H9 (cell line): ENCODE measurements around the gene CD48. TPM values are rescaled to one million over a fixed set of nuclear protein-coding genes. Genes with fewer than 3 reads are reported as not detected.

Source experiments
- DNase-seq: peaks from one replicate; pipeline ENCODE4 v3.0.0-alpha.2; 2017
- H2AFZ ChIP-seq: one replicate; pipeline ENCODE4 v1.6.1; 2013; ENCODE audit warnings: mild to moderate bottlenecking, low read length, control low read depth, moderate library complexity
- H2AK5ac ChIP-seq: 2 replicates; pipeline ENCODE4 v1.6.1; 2013; ENCODE audit warnings: low read length, control low read depth, mixed read lengths; ENCODE audit not compliant: insufficient read length
- H2BK120ac ChIP-seq: one replicate; pipeline ENCODE4 v1.6.1; 2013; ENCODE audit warnings: low read depth, mild to moderate bottlenecking, low read length, control low read depth, inconsistent platforms; ENCODE audit not compliant: poor library complexity, severe bottlenecking
- H2BK12ac ChIP-seq: 2 replicates; pipeline ENCODE4 v1.6.1; 2013; ENCODE audit warnings: low read length, control low read depth, mixed read lengths, low read depth; ENCODE audit not compliant: insufficient read length
- H2BK15ac ChIP-seq: 2 replicates; pipeline ENCODE4 v1.6.1; 2013; ENCODE audit warnings: low read depth, low read length, control low read depth
- H2BK20ac ChIP-seq: one replicate; pipeline ENCODE4 v1.6.1; 2013; ENCODE audit warnings: low read depth, mild to moderate bottlenecking, low read length, control low read depth, inconsistent platforms; ENCODE audit not compliant: poor library complexity, severe bottlenecking
- H2BK5ac ChIP-seq: 2 replicates; pipeline ENCODE4 v1.6.1; 2013; ENCODE audit warnings: low read length, control low read depth, mixed read lengths; ENCODE audit not compliant: insufficient read length
- H3K14ac ChIP-seq: 2 replicates; pipeline ENCODE4 v1.6.1; 2013; ENCODE audit warnings: low read length, control low read depth; ENCODE audit not compliant: insufficient read depth
- H3K18ac ChIP-seq: 2 replicates; pipeline ENCODE4 v1.6.1; 2013; ENCODE audit warnings: low read depth, mild to moderate bottlenecking, mixed read lengths, low read length, control low read depth; ENCODE audit not compliant: insufficient read length
- H3K23ac ChIP-seq: 2 replicates; pipeline ENCODE4 v1.6.1; 2013; ENCODE audit warnings: low read length, control low read depth, mixed read lengths, low read depth; ENCODE audit not compliant: insufficient read length
- H3K23me2 ChIP-seq: 2 replicates; pipeline ENCODE4 v1.6.1; 2013; ENCODE audit warnings: low read depth, mild to moderate bottlenecking, mixed read lengths, low read length, control low read depth; ENCODE audit not compliant: insufficient read length, poor library complexity, severe bottlenecking
- H3K27ac ChIP-seq: 2 replicates; pipeline ENCODE4 v1.5.1; 2013; ENCODE audit warnings: low read length, control low read depth, mixed read lengths, low read depth; ENCODE audit not compliant: insufficient read length
- H3K27me3 ChIP-seq: 2 replicates; pipeline ENCODE4 v1.6.1; 2013; ENCODE audit warnings: low read length, control low read depth, inconsistent platforms; ENCODE audit not compliant: insufficient read depth
- H3K4ac ChIP-seq: 2 replicates; pipeline ENCODE4 v1.6.1; 2013; ENCODE audit warnings: low read depth, mild to moderate bottlenecking, control low read depth, inconsistent platforms, low read length, moderate library complexity
- H3K4me1 ChIP-seq: 2 replicates; pipeline ENCODE4 v1.6.1; 2013; ENCODE audit warnings: low read length, control low read depth, inconsistent platforms; ENCODE audit not compliant: insufficient read depth
- H3K4me2 ChIP-seq: 2 replicates; pipeline ENCODE4 v1.6.1; 2013; ENCODE audit warnings: low read length, control low read depth, mixed read lengths; ENCODE audit not compliant: insufficient read length, insufficient read depth
- H3K56ac ChIP-seq: 2 replicates; pipeline ENCODE4 v1.6.1; 2013; ENCODE audit warnings: low read depth, mild to moderate bottlenecking, mixed read lengths, low read length, control low read depth; ENCODE audit not compliant: insufficient read length
- H3K79me1 ChIP-seq: 2 replicates; pipeline ENCODE4 v1.6.1; 2013; ENCODE audit warnings: low read depth, mild to moderate bottlenecking, moderate library complexity, low read length, control low read depth, inconsistent platforms; ENCODE audit not compliant: insufficient read depth, poor library complexity, severe bottlenecking
- H3K79me2 ChIP-seq: 2 replicates; pipeline ENCODE4 v1.6.1; 2013; ENCODE audit warnings: low read length, control low read depth, inconsistent platforms; ENCODE audit not compliant: insufficient read depth
- H3K9ac ChIP-seq: 2 replicates; pipeline ENCODE4 v1.6.1; 2013; ENCODE audit warnings: low read length, control low read depth, mixed read lengths; ENCODE audit not compliant: insufficient read length; ENCODE audit errors: extremely low read depth
- H3K9me3 ChIP-seq: one replicate; pipeline ENCODE4 v1.6.1; 2013; ENCODE audit warnings: low read depth, low read length, inconsistent platforms; ENCODE audit not compliant: control insufficient read depth
- H3T11ph ChIP-seq: one replicate; pipeline ENCODE4 v1.6.1; 2013; ENCODE audit warnings: mild to moderate bottlenecking, low read length, control low read depth, inconsistent platforms
- H4K20me1 ChIP-seq: one replicate; pipeline ENCODE4 v1.6.1; 2013; ENCODE audit not compliant: control insufficient read depth, insufficient read length, insufficient read depth
- H4K5ac ChIP-seq: 2 replicates; pipeline ENCODE4 v1.6.1; 2013; ENCODE audit warnings: low read depth, mild to moderate bottlenecking, mixed read lengths, low read length, control low read depth; ENCODE audit not compliant: insufficient read length
- H4K8ac ChIP-seq: replicated peaks from 2 replicates; pipeline ENCODE4 v1.6.1; 2013; ENCODE audit warnings: low read length, control low read depth, mixed read lengths, low read depth; ENCODE audit not compliant: insufficient read length
- H4K91ac ChIP-seq: 2 replicates; pipeline ENCODE4 v1.6.1; 2013; ENCODE audit warnings: low read depth, mild to moderate bottlenecking, moderate library complexity, mixed read lengths, low read length, control low read depth; ENCODE audit not compliant: insufficient read length
- H3K27ac Mint-ChIP-seq, 3 experiments: 2 replicates in 2 of 3; 3 replicates in 1 of 3; pipeline ENCODE4 v1.8.0; 2020 to 2021; ENCODE audit warnings: mixed read lengths in 3 of 3, mild to moderate bottlenecking in 1 of 3, moderate library complexity in 1 of 3
- H3K27me3 Mint-ChIP-seq: 2 replicates; pipeline ENCODE4 v1.8.0; 2021; ENCODE audit warnings: low read depth, mild to moderate bottlenecking, moderate library complexity, mixed read lengths
- H3K36me3 Mint-ChIP-seq, 3 experiments: 2 replicates in 2 of 3; 3 replicates in 1 of 3; pipeline ENCODE4 v1.8.0; 2020 to 2021; ENCODE audit warnings: low read depth in 3 of 3, mixed read lengths in 3 of 3; ENCODE audit not compliant: insufficient read depth in 1 of 3
- H3K4me1 Mint-ChIP-seq, 2 experiments: 2 replicates each; pipeline ENCODE4 v1.8.0; 2020; ENCODE audit warnings: mixed read lengths in 2 of 2
- H3K4me3 Mint-ChIP-seq, 2 experiments: 2 replicates in 1 of 2; 3 replicates in 1 of 2; pipeline ENCODE4 v1.8.0; 2020 to 2021; ENCODE audit warnings: mild to moderate bottlenecking in 2 of 2, mixed read lengths in 2 of 2, moderate library complexity in 1 of 2
- H3K9me3 Mint-ChIP-seq, 2 experiments: 2 replicates in 1 of 2; 3 replicates in 1 of 2; pipeline ENCODE4 v1.8.0; 2020; ENCODE audit warnings: mild to moderate bottlenecking in 2 of 2, mixed read lengths in 2 of 2, moderate library complexity in 1 of 2
- CTCF ChIP-seq: fragments of 200-600 bp; sonication (generic); conservative IDR thresholded peaks from 3 replicates; pipeline ENCODE4 v1.8.0; 2021; ENCODE audit warnings: antibody characterized with exemption, mild to moderate bottlenecking
- WGBS: extraction: QIAGEN DNeasy Blood & Tissue Kit; methylation state at CpG from one replicate; pipeline ENCODE4 v1.1.7; 2013; ENCODE audit warnings: missing lambda C conversion rate, low lambda C conversion rate, mixed read lengths; ENCODE audit not compliant: insufficient read length; ENCODE audit errors: extremely low coverage; 5-methylcytosine and 5-hydroxymethylcytosine counted together
- total RNA-seq: library from RNA; stranded (reverse); gene quantifications from 2 replicates; pipeline ENCODE4 v1.2.1, GENCODE V29; 2021

CD48 gene
- total RNA-seq, 1 experiment from 2014 or later: not detected

GRCh38 chr1:160761046-160761445 is 49.4 kb upstream of the CD48 start:
- H3K4me1 Mint-ChIP-seq: no peaks in the 10 kb centered on the region
- Histone ChIP-seq H4K20me1 (no peaks in the 10 kb centered on the region), H2BK5ac (no peak overlapping the region), H3K79me2 (no peaks in the 10 kb centered on the region), H3K56ac (no peak overlapping the region), H2AK5ac (no peak overlapping the region), H3K23me2 (no peaks in the 10 kb centered on the region), H2BK20ac (no peak overlapping the region), H3K9ac (no peak overlapping the region), H3K18ac (no peak overlapping the region), H4K91ac (no peak overlapping the region), H4K5ac (no peak overlapping the region), H2AFZ (no peak overlapping the region), H4K8ac (no peak overlapping the region), H3K23ac (no peak overlapping the region), H2BK120ac (no peak overlapping the region), H3K14ac (no peak overlapping the region), H3K27ac (no peak overlapping the region), H3K4me2 (no peak overlapping the region), H3K9me3 (no peaks in the 10 kb centered on the region), H2BK12ac (no peak overlapping the region), H2BK15ac (no peak overlapping the region), H3K4me1 (no peaks in the 10 kb centered on the region), H3K79me1 (no peaks in the 10 kb centered on the region), H3K4ac (no peak overlapping the region), H3K27me3 (no peaks in the 10 kb centered on the region), H3T11ph (no peak overlapping the region)
- TF ChIP-seq CTCF: no peak
- H3K27ac Mint-ChIP-seq: no peak overlapping the region
- no CpG with 5 or more reads among the region's 4 CpGs for WGBS
- H3K9me3 Mint-ChIP-seq: no peaks in the 10 kb centered on the region
- peaks cover 2% of the 10 kb centered on the region; the same call in 1 of the 2 replicates for H3K27me3 Mint-ChIP-seq
- H3K4me3 Mint-ChIP-seq: no peak overlapping the region
- no peaks in the 10 kb centered on the region for H3K36me3 Mint-ChIP-seq
- DNase-seq: no peak
